H9 (cell line): Measurements from ENCODE around the gene CD200. TPM values are rescaled to one million over a fixed set of nuclear protein-coding genes. Genes with fewer than 3 reads are reported as not detected.
"Not testable (repeated sequence)": the region's sequence is repeated elsewhere in the genome, so short reads cannot be mapped to it uniquely, and the experiment has no call there.

Source experiments
- DNase-seq: peaks from one replicate; pipeline ENCODE4 v3.0.0-alpha.2; 2017
- H2AFZ ChIP-seq: one replicate; pipeline ENCODE4 v1.6.1; 2013; ENCODE audit warnings: mild to moderate bottlenecking, low read length, control low read depth, moderate library complexity
- H2AK5ac ChIP-seq: 2 replicates; pipeline ENCODE4 v1.6.1; 2013; ENCODE audit warnings: low read length, control low read depth, mixed read lengths; ENCODE audit not compliant: insufficient read length
- H2BK120ac ChIP-seq: one replicate; pipeline ENCODE4 v1.6.1; 2013; ENCODE audit warnings: low read depth, mild to moderate bottlenecking, low read length, control low read depth, inconsistent platforms; ENCODE audit not compliant: poor library complexity, severe bottlenecking
- H2BK12ac ChIP-seq: 2 replicates; pipeline ENCODE4 v1.6.1; 2013; ENCODE audit warnings: low read length, control low read depth, mixed read lengths, low read depth; ENCODE audit not compliant: insufficient read length
- H2BK15ac ChIP-seq: 2 replicates; pipeline ENCODE4 v1.6.1; 2013; ENCODE audit warnings: low read depth, low read length, control low read depth
- H2BK20ac ChIP-seq: one replicate; pipeline ENCODE4 v1.6.1; 2013; ENCODE audit warnings: low read depth, mild to moderate bottlenecking, low read length, control low read depth, inconsistent platforms; ENCODE audit not compliant: poor library complexity, severe bottlenecking
- H2BK5ac ChIP-seq: 2 replicates; pipeline ENCODE4 v1.6.1; 2013; ENCODE audit warnings: low read length, control low read depth, mixed read lengths; ENCODE audit not compliant: insufficient read length
- H3K14ac ChIP-seq: 2 replicates; pipeline ENCODE4 v1.6.1; 2013; ENCODE audit warnings: low read length, control low read depth; ENCODE audit not compliant: insufficient read depth
- H3K18ac ChIP-seq: 2 replicates; pipeline ENCODE4 v1.6.1; 2013; ENCODE audit warnings: low read depth, mild to moderate bottlenecking, mixed read lengths, low read length, control low read depth; ENCODE audit not compliant: insufficient read length
- H3K23ac ChIP-seq: 2 replicates; pipeline ENCODE4 v1.6.1; 2013; ENCODE audit warnings: low read length, control low read depth, mixed read lengths, low read depth; ENCODE audit not compliant: insufficient read length
- H3K23me2 ChIP-seq: 2 replicates; pipeline ENCODE4 v1.6.1; 2013; ENCODE audit warnings: low read depth, mild to moderate bottlenecking, mixed read lengths, low read length, control low read depth; ENCODE audit not compliant: insufficient read length, poor library complexity, severe bottlenecking
- H3K27ac ChIP-seq: 2 replicates; pipeline ENCODE4 v1.5.1; 2013; ENCODE audit warnings: low read length, control low read depth, mixed read lengths, low read depth; ENCODE audit not compliant: insufficient read length
- H3K27me3 ChIP-seq: 2 replicates; pipeline ENCODE4 v1.6.1; 2013; ENCODE audit warnings: low read length, control low read depth, inconsistent platforms; ENCODE audit not compliant: insufficient read depth
- H3K4ac ChIP-seq: 2 replicates; pipeline ENCODE4 v1.6.1; 2013; ENCODE audit warnings: low read depth, mild to moderate bottlenecking, control low read depth, inconsistent platforms, low read length, moderate library complexity
- H3K4me1 ChIP-seq: 2 replicates; pipeline ENCODE4 v1.6.1; 2013; ENCODE audit warnings: low read length, control low read depth, inconsistent platforms; ENCODE audit not compliant: insufficient read depth
- H3K4me2 ChIP-seq: 2 replicates; pipeline ENCODE4 v1.6.1; 2013; ENCODE audit warnings: low read length, control low read depth, mixed read lengths; ENCODE audit not compliant: insufficient read length, insufficient read depth
- H3K56ac ChIP-seq: 2 replicates; pipeline ENCODE4 v1.6.1; 2013; ENCODE audit warnings: low read depth, mild to moderate bottlenecking, mixed read lengths, low read length, control low read depth; ENCODE audit not compliant: insufficient read length
- H3K79me1 ChIP-seq: 2 replicates; pipeline ENCODE4 v1.6.1; 2013; ENCODE audit warnings: low read depth, mild to moderate bottlenecking, moderate library complexity, low read length, control low read depth, inconsistent platforms; ENCODE audit not compliant: insufficient read depth, poor library complexity, severe bottlenecking
- H3K79me2 ChIP-seq: 2 replicates; pipeline ENCODE4 v1.6.1; 2013; ENCODE audit warnings: low read length, control low read depth, inconsistent platforms; ENCODE audit not compliant: insufficient read depth
- H3K9ac ChIP-seq: 2 replicates; pipeline ENCODE4 v1.6.1; 2013; ENCODE audit warnings: low read length, control low read depth, mixed read lengths; ENCODE audit not compliant: insufficient read length; ENCODE audit errors: extremely low read depth
- H3K9me3 ChIP-seq: one replicate; pipeline ENCODE4 v1.6.1; 2013; ENCODE audit warnings: low read depth, low read length, inconsistent platforms; ENCODE audit not compliant: control insufficient read depth
- H3T11ph ChIP-seq: one replicate; pipeline ENCODE4 v1.6.1; 2013; ENCODE audit warnings: mild to moderate bottlenecking, low read length, control low read depth, inconsistent platforms
- H4K20me1 ChIP-seq: one replicate; pipeline ENCODE4 v1.6.1; 2013; ENCODE audit not compliant: control insufficient read depth, insufficient read length, insufficient read depth
- H4K5ac ChIP-seq: 2 replicates; pipeline ENCODE4 v1.6.1; 2013; ENCODE audit warnings: low read depth, mild to moderate bottlenecking, mixed read lengths, low read length, control low read depth; ENCODE audit not compliant: insufficient read length
- H4K8ac ChIP-seq: replicated peaks from 2 replicates; pipeline ENCODE4 v1.6.1; 2013; ENCODE audit warnings: low read length, control low read depth, mixed read lengths, low read depth; ENCODE audit not compliant: insufficient read length
- H4K91ac ChIP-seq: 2 replicates; pipeline ENCODE4 v1.6.1; 2013; ENCODE audit warnings: low read depth, mild to moderate bottlenecking, moderate library complexity, mixed read lengths, low read length, control low read depth; ENCODE audit not compliant: insufficient read length
- H3K27ac Mint-ChIP-seq, 3 experiments: 2 replicates in 2 of 3; 3 replicates in 1 of 3; pipeline ENCODE4 v1.8.0; 2020 to 2021; ENCODE audit warnings: mixed read lengths in 3 of 3, mild to moderate bottlenecking in 1 of 3, moderate library complexity in 1 of 3
- H3K27me3 Mint-ChIP-seq: 2 replicates; pipeline ENCODE4 v1.8.0; 2021; ENCODE audit warnings: low read depth, mild to moderate bottlenecking, moderate library complexity, mixed read lengths
- H3K36me3 Mint-ChIP-seq, 3 experiments: 2 replicates in 2 of 3; 3 replicates in 1 of 3; pipeline ENCODE4 v1.8.0; 2020 to 2021; ENCODE audit warnings: low read depth in 3 of 3, mixed read lengths in 3 of 3; ENCODE audit not compliant: insufficient read depth in 1 of 3
- H3K4me1 Mint-ChIP-seq, 2 experiments: 2 replicates each; pipeline ENCODE4 v1.8.0; 2020; ENCODE audit warnings: mixed read lengths in 2 of 2
- H3K4me3 Mint-ChIP-seq, 2 experiments: 2 replicates in 1 of 2; 3 replicates in 1 of 2; pipeline ENCODE4 v1.8.0; 2020 to 2021; ENCODE audit warnings: mild to moderate bottlenecking in 2 of 2, mixed read lengths in 2 of 2, moderate library complexity in 1 of 2
- H3K9me3 Mint-ChIP-seq, 2 experiments: 2 replicates in 1 of 2; 3 replicates in 1 of 2; pipeline ENCODE4 v1.8.0; 2020; ENCODE audit warnings: mild to moderate bottlenecking in 2 of 2, mixed read lengths in 2 of 2, moderate library complexity in 1 of 2
- CTCF ChIP-seq: fragments of 200-600 bp; sonication (generic); conservative IDR thresholded peaks from 3 replicates; pipeline ENCODE4 v1.8.0; 2021; ENCODE audit warnings: antibody characterized with exemption, mild to moderate bottlenecking
- WGBS: extraction: QIAGEN DNeasy Blood & Tissue Kit; methylation state at CpG from one replicate; pipeline ENCODE4 v1.1.7; 2013; ENCODE audit warnings: missing lambda C conversion rate, low lambda C conversion rate, mixed read lengths; ENCODE audit not compliant: insufficient read length; ENCODE audit errors: extremely low coverage; 5-methylcytosine and 5-hydroxymethylcytosine counted together
- total RNA-seq: library from RNA; stranded (reverse); gene quantifications from 2 replicates; pipeline ENCODE4 v1.2.1, GENCODE V29; 2021

The CD200 gene
- total RNA-seq, 1 experiment from 2014 or later: 51.6 TPM

GRCh38 chr3:112399064-112399463, 66.1 kb downstream of the CD200 start:
- H3K27ac ChIP-seq: peak overlapping the region; percentile 94
- H2AK5ac ChIP-seq: no peak overlapping the region
- H4K8ac ChIP-seq: no peak overlapping the region
- peak overlapping the region; percentile 59 for H2BK12ac ChIP-seq
- no peak overlapping the region for H2BK20ac ChIP-seq
- peaks cover 46 to 64% of the 10 kb centered on the region in 2 experiments for H3K4me1 Mint-ChIP-seq
- no peaks in the 10 kb centered on the region for H3K27me3 ChIP-seq
- no peak overlapping the region for H4K5ac ChIP-seq
- H3K79me1 ChIP-seq: no peaks in the 10 kb centered on the region
- H3K9me3 Mint-ChIP-seq: no peaks in the 10 kb centered on the region
- no CpG with 5 or more reads among the region's 2 CpGs for WGBS
- H3K18ac ChIP-seq: no peak overlapping the region
- no peaks in the 10 kb centered on the region for H3K27me3 Mint-ChIP-seq
- no peak overlapping the region for H3K4ac ChIP-seq
- H3K14ac ChIP-seq: no peak overlapping the region
- no peak overlapping the region for H2AFZ ChIP-seq
- peaks cover 8% of the 10 kb centered on the region for H3K4me1 ChIP-seq
- H2BK15ac ChIP-seq: no peak overlapping the region; the same call in 1 of the 2 replicates
- no peak overlapping the region for H3K56ac ChIP-seq
- H3K23me2 ChIP-seq: no peaks in the 10 kb centered on the region
- no peak overlapping the region for H4K91ac ChIP-seq
- no peak overlapping the region for H3K23ac ChIP-seq
- H3T11ph ChIP-seq: no peak overlapping the region
- no peaks in the 10 kb centered on the region for H3K9me3 ChIP-seq
- no peak for TF ChIP-seq CTCF
- peak overlapping the region; percentile 96 to 98 (median 97); a peak in 6 of 7 replicates for H3K27ac Mint-ChIP-seq
- no peaks in the 10 kb centered on the region for H4K20me1 ChIP-seq
- 0 out of 5 replicates have a peak overlapping the region, but pooled peaks of 1 of the 2 experiments have one; percentile 32 for H3K4me3 Mint-ChIP-seq
- no peak overlapping the region for H3K9ac ChIP-seq
- peaks cover 0 to 9% (median 0%) of the 10 kb centered on the region in 3 experiments; a peak in 3 of 7 replicates for H3K36me3 Mint-ChIP-seq
- no peak for DNase-seq
- no peak overlapping the region for H2BK120ac ChIP-seq
- no peaks in the 10 kb centered on the region for H3K79me2 ChIP-seq
- H2BK5ac ChIP-seq: no peak overlapping the region
- H3K4me2 ChIP-seq: no peak overlapping the region

DNA sequence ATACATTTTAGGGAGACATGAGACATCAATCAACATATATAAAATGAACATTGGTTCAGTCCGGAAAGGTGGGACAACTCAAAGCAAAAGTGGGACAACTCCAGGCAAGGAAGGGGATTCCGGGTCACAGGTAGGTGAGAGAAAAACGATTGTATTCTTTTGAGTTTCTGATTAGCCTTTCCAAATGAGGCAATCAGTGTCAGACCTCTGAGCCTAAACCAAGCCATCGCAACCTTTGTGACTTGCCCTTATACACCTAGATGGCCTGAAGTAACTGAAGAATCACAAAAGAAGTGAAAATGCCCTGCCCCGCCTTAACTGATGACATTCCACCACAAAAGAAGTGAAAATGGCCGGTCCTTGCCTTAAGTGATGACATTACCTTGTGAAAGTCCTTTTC, 66.6 kb downstream of the CD200 start:
- H2BK12ac ChIP-seq, H2BK15ac ChIP-seq, H3K9me3 Mint-ChIP-seq, H4K20me1 ChIP-seq, H3K9ac ChIP-seq, H3K4me1 ChIP-seq, H3K4ac ChIP-seq, H3K23me2 ChIP-seq, H4K8ac ChIP-seq, H3K4me2 ChIP-seq, H3K79me1 ChIP-seq, H3K14ac ChIP-seq, H2BK120ac ChIP-seq, H2AK5ac ChIP-seq, H2BK5ac ChIP-seq, H2BK20ac ChIP-seq, H2AFZ ChIP-seq, H3K27me3 ChIP-seq, H3K79me2 ChIP-seq, H3K56ac ChIP-seq, H4K5ac ChIP-seq, H3K36me3 Mint-ChIP-seq, H4K91ac ChIP-seq, H3K23ac ChIP-seq, H3K18ac ChIP-seq, H3K27me3 Mint-ChIP-seq, H3K9me3 ChIP-seq, H3T11ph ChIP-seq: not testable (repeated sequence)
- DNase-seq: peak; percentile 65
- Mint-ChIP-seq H3K4me1 (peaks cover 47 to 62% of the 10 kb centered on the region in 2 experiments), H3K27ac (peak overlapping the region; percentile 96 to 98 (median 97)), H3K4me3 (peak overlapping the region; percentile 18 to 32; a peak in 3 of 5 replicates)
- peak overlapping the region; percentile 94 for H3K27ac ChIP-seq
- no CpG with 5 or more reads among the region's 6 CpGs for WGBS
